Inflammatory macrophage treated with lipopolysaccharide for 1 hour (primary cell): ENCODE results near the gene MAP1LC3B2.
A peak's percentile ranks its signal among the peaks of the same experiment; 100 is the strongest.
"Not testable (repeated sequence)": the region's sequence is repeated elsewhere in the genome, so short reads cannot be mapped to it uniquely, and the experiment has no call there.

Experiments used
- DNase-seq, 2 donors: peaks; one replicate each; pipeline ENCODE4 v3.0.0-alpha.2; 2020 to 2022

The MAP1LC3B2 gene

DNA sequence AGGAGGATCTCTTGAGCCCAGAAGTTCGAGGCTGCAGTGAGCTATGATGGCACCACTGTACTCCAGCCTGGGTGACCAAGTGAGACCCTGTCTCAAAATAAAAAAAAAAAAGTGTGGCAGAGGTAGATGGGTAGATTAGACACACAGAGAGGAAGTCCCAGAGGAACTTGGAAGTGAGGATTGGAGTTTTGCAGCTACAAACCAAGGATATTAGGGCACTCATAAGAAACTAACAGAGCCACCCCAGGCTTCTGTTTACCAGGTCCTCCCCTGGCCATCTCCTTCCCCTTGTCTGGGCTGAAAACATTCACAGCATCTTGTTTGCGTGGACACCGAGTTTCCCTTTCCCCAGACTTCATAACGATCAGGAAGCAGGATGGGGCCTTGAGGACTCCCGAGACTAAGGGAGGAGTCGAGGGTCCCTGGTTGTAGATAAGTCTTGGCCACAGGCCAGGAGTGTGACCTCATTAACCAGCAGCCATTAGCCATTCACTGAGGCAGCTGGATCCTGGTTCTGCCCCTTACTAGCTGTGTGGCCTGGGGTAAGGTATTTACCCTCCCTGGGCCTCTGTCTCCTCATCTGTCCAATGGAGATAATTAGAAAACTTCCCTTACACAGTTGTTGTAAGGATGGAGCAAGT, 2.1 kb downstream of the MAP1LC3B2 start:
- no peak for DNase-seq

DNA sequence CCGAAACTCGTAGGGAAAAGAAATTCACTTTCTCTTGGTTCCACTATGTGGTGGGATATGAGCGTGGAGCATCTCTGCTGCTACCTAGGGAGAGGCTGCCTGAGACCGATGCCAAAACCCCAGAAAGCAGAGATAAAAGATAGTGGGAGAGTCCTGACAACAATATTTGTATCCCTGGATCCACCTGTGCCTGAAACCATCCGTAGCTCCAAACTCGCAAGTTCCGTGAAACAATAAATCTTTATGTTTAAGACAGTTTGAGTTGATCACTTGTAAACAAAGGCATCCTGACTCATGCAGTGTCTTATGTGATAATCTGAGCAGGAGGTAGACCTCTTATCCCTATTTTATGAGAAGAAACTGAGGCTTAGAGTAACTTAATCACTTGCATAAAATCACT, 2.9 kb downstream of the MAP1LC3B2 start:
- DNase-seq = no peak

DNA sequence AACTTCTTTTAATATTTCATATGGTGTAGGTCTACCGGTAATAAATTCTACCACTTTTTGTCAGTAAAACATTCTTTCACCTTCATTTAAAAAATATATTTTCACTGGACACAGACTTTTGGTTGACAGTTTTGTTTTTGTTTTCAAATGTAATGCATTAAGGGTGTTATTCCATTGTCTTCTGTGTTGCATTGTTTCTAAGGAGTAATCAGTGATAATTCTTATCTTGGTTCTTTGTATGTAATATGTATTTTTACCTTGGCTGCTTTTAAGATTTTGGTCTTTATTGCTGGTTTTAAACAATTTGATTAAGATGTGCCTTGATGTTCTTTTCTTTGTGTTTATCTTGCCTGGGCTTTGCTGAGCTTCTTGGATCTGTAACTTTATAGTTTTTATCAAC, 4.1 kb downstream of the MAP1LC3B2 start:
- DNase-seq = no peak

DNA sequence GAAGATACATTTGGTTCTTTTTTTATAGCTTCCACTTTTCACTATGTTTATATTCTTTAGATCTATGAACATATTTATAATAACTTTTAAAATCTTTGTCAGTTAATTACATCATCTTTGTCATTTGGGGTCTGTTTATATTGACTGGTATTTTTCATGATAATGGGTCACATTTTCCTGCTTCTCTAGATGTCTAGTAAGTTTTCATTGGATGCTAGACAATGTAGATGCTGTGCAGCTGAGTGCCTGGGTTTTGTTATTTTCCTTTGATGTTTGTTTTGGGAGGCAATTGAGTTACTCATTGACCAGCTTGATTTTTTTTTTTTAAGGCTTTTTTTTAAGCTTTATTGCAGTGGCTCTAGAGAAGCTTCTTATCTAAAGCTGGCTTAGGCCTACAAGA, 4.9 kb downstream of the MAP1LC3B2 start:
- DNase-seq = no peak

DNA sequence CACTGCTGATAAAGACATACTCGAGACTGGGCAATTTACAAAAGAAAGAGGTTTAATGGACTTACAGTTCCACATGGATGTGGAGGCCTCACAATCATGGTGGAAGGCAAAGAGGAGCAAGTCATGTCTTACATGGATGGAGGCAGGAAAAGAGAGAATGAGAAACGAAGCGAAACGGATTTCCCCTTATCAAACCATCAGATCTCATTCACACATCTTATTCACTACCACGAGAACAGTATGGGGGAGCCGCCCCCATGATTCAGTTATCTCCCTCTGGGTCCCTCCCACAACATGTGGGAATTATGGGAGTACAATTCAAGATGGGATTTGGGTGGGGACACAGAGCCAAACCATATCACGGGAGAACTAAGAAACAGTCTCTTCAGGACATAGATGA, 6.0 kb downstream of the MAP1LC3B2 start:
- not testable (repeated sequence) for DNase-seq

DNA sequence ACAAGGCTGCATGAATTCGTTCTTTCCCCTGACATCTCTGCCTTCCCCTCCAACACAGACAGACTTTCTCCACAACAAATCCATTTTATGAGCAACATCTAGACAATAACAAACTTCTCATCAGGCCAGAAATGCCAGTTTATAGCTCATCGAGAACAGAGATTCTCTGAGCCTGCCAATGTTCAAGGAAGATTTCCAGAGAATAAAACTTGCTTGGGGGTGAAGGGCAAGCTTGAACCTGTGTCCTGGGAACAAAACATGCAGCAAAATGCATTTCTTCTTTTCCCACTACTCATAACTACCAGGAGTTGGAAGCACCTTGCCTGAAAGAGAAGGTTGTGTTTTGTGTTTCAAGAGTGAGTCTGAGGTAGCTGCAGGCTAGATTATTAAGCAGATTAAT, 6.8 kb downstream of the MAP1LC3B2 start:
- no peak for DNase-seq

DNA sequence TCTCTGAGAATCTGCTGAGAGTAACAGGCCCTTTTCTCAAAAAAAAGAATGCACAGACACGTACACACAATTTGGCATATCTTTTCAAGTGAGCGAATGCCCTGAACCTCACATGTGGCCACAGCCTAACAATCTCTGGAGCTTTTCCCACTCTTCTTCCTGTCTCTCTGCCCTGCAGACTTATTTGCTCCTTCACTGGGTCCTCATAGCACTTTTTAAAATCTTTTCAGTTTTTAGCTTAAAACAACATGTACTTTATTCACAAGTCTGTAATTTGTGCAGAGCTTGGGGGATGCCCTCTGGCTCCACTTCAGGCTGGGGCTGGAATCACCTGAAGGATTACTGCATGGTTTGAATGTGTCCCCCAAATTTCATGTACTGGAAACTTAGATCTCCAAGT, 9.0 kb downstream of the MAP1LC3B2 start:
- no peak for DNase-seq

DNA sequence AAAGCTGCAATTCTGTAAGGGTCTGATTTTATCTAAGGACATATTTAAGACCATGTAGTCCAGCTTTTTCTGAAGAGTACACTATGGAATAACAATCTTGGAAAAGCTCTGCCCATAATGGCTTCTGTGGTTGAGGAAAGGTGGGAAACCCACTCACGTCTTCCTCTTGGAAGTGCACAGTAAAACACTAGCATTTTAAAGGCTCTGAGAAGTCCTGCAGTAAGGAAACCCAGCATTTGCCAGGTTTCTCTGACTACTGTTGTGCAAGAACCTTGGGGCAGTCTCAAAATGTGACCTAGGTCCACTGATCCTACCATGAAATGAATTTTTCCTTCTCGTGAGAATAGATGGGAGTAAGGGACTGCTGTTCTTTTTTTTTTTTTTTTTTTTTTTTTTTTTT, 11.9 kb downstream of the MAP1LC3B2 start:
- DNase-seq = no peak

DNA sequence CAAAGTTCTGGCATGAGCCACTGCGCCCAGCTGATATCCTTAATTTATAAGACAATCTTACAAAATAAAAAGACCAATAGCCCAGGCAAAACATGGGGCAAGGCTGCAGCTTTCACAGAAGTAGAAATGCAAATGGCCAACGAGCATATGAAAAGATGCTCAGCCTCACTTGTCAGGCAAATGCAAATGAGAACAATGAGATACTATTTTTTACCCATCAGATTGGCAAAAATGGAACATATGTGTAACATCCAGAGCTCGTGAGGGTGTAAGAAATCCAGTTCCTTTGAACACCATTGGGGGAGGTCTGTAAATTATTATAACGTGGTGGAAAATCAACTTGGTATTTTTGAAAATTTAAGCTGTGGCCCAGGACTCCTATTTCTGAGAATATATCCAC, 14.6 kb downstream of the MAP1LC3B2 start:
- no peak for DNase-seq

DNA sequence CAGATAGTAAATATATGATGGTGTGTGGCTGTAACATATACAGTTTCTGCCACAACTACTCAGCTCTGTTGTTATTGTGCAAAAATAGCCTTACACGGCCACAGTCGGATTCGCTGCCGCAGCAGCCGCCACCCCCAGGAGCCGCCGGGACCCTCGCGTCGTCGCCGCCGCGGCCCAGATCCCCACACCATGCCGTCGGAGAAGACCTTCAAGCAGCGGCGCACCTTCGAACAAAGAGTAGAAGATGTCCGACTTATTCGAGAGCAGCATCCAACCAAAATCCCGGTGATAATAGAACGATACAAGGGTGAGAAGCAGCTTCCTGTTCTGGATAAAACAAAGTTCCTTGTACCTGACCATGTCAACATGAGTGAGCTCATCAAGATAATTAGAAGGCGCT, 16.6 kb downstream of the MAP1LC3B2 start:
- not testable (repeated sequence) for DNase-seq

DNA sequence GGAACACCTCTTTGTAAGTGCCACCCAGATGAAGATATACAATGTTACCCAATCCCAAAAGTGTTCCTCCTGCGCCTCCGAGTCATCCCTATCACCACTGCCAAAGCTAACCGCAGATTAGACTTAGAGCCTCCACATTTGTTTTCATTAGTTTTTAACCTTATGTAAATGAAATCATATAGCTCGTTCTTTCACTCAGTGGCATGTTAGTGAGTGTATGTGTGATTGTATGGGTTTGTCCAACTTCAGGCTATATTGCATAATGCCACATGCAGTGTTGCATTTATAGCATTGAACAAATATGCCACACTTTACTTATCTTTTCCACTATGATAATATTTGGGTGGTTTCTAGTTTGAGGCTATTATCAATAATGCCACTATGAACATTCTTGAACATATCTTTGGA, 18.0 kb downstream of the MAP1LC3B2 start:
- no peak for DNase-seq

DNA sequence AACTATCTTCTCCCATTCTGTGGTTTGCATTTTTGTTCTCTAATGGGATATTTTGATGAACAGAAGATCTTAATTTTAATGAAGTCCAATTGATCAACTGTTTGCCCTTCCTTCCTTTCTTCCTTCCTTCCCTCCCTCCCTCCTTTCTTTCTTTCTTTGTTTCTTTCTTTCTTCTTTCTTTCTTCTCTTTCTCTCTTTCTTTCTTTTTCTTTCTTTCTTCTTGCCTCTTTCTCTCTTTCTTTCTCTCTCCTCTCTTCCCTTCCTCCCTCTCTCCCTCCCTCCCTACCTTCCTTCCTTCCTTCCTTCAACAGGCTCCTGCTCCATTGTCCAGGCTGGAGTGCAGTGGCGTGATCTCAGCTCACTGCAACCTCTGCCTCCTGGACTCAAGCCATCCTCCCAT, 18.9 kb downstream of the MAP1LC3B2 start:
- no peak for DNase-seq

DNA sequence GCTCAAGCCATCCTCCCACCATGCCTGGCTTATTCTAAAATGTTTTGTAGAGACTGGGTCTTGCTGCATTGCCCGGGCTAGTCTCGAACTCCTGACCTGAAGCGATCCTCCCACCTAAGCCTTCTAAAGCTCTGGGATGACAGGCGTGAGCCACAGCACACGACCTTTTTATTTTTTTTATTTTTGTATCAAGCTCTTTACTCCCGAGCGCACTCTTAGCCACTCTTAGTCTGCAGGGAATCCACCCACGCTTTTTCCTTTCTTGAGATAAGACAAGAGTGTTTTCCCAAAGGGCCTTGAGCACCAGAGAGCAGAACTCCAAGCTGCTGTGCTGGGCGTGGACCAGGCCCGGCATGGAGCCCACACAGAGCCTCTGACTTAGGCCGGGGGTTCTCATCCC, 23.4 kb downstream of the MAP1LC3B2 start:
- no peak for DNase-seq

DNA sequence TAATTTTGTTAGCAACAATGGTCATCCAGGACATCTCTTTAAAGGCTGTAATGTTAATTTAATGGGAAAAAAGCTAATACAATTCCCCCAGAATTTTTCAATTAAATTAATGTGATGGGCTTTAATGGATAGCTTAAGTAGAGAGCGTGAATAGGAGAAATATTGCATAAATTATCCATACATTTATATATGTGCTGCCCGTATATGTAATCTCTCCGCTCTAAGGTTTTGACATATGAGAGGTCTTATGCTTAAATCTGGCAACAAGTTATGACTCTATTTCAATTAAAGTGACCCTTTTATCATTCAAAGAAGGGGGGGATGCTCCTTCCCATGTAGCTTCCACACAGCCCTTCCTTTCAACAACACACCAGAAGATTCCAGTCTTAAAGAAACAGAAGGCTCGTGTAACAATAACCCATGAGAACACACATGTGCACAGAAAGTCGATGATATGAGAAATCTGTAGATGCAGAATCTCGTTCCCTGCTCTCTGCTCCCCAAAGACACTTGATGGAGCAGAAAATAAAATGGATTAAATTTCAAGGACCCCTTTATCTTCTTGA, 24.0 kb downstream of the MAP1LC3B2 start:
- no peak for DNase-seq

DNA sequence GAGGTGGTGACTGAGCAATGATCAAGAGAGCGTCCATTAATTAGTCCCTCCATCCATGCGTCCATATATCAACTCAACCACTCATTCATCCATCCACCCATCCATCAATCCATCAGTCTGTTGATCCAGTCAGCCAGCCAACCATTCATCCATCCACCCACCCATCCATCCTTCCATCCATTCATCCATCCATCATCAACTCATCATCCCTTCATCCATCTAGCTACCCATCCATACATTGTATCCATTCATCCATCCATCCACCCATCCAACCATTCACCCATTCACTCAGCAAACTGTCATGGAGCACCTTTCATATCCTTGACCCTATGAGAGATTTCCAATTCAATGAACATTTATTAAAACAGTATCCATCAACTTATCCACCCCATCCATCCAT, 28.1 kb downstream of the MAP1LC3B2 start:
- DNase-seq = no peak

DNA sequence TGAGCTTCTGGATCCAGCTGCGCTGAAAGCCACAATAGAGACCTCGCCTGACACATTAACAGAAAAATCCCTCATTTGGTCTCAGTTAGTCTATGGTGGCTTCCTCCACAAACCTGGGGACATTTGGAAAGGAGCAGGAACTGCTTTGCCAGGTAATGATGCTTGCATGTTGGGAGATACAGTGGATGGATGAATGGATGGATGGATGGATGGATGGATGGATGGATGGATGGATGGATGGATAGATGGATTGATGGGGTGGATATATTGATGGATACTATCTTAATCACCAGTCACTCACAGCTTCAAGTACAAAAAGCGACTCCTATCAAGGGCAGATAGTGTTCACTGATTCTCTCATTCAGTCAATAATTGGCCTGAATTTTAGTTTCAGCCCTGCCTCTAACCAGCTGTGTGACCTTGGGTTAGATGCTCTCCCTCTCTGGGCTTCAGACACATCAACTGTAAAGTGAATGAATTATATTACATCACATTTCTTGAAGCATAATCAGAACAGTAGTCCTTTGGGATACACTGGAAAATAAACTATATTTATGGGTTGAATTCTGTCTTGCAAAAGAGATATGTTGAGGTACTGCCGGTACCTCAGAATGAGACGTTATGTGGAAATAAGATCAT, 29.3 kb downstream of the MAP1LC3B2 start:
- DNase-seq = no peak

DNA sequence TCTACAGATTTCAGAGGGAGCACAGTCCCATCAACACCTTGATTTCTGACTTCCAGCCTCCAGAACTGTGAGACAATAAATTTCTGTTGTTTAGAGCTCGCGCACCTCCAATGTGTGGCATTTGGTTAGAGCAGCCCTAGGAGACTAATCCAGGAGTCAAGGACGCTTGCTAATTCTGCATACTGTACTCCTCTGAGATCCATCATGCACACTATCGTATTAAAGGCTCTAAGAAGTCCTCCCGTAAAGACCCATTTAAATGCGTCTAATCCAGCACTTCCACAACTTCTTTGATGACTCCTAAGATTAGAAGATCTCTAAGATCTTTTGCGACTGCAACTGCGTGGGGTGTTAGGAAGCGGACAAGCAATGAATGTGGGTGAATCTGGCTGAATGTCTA, 30.4 kb downstream of the MAP1LC3B2 start:
- DNase-seq = no peak

DNA sequence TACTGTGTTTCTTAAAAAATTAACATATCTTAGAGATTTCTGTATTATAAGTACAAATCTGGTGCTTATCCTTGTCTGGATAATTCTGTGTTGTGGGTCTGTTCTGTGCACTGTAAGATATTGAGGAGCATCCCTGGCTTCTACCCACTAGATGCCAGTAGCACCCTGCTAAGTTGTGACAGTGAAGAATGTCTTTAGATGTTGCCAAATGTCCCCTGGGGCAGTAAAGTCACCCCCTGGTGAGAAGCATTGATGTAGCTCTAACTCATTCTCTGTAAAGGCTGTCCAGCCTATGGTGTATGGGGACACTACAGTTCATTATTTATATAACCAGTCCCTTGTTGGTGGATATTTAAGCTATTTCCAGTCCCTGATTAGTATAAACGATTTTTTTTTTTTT, 31.4 kb downstream of the MAP1LC3B2 start:
- DNase-seq = no peak

DNA sequence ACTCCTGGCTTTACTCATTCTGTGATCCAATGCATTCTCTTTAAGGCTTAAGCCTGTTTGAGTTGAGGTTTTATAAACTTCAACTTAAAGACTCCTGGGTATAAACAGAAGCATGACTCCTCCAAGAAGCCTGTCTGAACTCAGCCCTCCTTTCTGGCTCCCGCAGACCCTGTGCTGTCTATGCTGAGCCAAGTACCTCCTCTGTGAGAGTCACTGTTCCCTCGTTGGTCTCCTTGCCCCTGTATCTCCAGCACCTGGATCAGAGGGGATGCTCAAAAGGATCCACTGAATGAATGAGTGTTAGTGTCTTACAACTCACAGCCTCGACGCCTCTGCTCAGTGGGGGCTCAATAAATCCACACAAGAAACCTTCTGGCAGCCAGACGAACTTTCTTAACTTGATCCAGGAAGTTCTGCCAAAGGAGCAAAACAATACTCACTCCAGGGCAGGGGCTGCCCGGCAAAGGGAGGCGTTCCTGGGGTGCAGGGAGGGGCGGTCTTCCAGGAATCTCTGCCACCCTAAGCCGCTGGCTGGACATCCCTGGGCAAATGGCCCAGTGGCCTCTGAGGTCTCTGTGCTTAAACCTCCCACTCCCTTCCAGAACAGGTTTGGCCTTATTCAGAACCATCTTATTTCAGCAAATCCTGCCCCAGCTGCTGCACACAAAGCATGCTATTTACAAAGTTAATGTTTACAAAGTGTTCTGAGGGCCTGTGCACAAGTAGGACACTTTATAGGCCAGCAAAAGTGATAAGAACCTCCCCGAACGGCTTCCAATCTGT, 32.9 kb downstream of the MAP1LC3B2 start:
- DNase-seq = no peak

DNA sequence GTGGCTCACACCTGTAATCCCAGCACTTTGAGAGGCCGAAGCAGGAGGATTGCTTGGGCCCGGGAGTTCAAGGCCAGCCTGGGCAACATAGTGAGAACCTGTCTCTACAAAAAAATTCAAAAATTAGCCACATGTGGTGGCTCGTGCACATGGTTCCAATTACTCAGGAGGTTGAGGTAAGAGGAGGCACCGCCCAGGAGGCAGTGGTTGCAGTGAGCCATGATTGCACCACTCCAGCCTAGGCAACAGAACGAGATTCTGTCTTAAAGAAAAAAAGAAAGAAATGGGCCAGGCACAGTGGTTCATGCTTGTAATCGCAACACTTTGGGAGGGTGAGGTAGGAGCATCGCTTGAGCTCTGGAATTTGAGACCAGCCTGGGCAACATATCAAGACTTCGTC, 33.5 kb downstream of the MAP1LC3B2 start:
- peak; percentile 39 to 52 for DNase-seq

DNA sequence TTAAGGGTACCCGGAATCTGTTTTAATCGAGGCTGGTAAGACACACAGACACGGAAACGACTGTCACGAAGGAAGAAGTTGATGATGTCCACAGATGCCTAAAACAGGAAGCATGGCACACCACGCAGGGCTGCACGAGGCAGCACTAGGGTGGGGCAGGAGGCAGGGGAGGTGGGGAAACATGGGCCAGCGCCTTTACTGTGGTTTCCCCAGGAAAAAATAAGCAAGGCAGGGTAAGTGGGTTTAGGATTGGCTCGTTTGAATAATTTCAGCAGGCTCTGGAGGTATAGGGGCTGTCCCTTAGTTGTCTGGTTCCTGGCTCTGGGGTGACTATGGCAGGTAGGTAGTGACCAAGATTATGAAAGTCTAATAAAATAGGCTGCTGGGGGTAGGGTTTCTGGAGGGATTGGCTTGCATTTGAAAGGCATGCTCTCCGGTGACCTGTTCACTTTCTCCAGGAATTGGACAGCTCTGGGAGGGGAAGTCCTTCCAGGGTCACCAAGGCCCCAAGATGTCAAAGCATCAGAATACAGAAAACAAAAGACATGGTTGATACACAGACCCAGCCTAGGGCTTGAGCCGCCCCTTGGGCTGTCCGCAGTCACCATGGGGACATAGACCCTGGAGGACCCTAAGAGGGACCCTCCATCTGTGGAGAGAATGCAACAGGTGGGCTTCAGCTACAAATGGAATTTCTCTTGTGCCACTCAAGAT, 35.3 kb downstream of the MAP1LC3B2 start:
- peak; percentile 83 to 93 for DNase-seq

DNA sequence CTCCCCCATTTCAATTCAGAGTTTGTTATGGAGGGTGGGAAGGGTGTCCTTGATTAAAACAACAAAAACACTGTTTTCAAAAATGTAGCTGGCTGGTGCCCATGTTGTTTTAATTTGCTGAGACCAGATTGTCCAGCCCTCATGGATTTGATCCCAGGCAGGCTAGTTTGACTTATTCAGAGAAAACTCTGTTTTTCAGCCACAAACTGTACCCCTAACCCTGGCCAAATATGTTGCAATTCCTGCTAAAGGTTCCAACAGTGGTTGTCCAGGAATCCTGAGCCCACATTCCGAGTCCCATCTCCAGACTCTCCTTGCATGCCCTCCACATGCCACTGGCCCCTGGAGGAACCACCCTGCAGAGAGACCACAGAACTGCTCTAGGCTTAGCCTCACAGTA, 36.0 kb downstream of the MAP1LC3B2 start:
- no peak for DNase-seq

DNA sequence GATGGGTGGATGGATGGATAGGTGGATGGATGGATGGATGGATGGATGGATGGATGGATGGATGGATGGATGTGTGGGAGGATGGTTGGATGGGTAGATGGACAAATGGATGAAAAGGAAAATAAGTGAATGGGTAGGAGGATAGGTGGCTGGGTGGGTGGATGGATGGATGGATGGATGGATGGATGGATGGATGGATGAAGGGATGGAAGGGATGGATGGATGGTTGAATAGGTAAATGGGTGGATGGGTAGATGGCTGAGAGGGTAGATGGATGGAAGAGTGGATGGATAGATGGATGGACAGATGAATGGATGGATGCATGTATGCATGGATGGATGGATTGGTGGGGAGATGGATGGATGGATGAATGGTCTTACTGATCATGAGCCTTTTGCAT, 36.5 kb downstream of the MAP1LC3B2 start:
- no peak for DNase-seq
